ENCODE data around the gene TMEM163. TPM values are rescaled to one million over a fixed set of nuclear protein-coding genes. Genes with fewer than 3 reads are reported as not detected.

TMEM163 gene
- total RNA-seq, 1 donor from 2014 or later, result 0.18 TPM

GRCh38 chr2:134765987-134766386 is 47.2 kb upstream of the TMEM163 start:
- no peak overlapping the region for H3K27ac ChIP-seq (ENCODE audit: low read depth, low read length)
- H4K20me1 ChIP-seq (ENCODE audit: insufficient read depth, low read length), result no peaks in the 10 kb centered on the region
- Mint-ChIP-seq H3K27ac (ENCODE audit: unreplicated experiment) (no peak overlapping the region), H3K27me3 (ENCODE audit: low read depth, unreplicated experiment) (peaks cover 3% of the 10 kb centered on the region), H3K4me1 (ENCODE audit: low read depth, unreplicated experiment) (peaks cover 17% of the 10 kb centered on the region), H3K4me3 (ENCODE audit: unreplicated experiment) (no peak overlapping the region), H3K36me3 (ENCODE audit: low read depth, unreplicated experiment) (no peaks in the 10 kb centered on the region), H3K9me3 (ENCODE audit: unreplicated experiment) (peaks cover 4% of the 10 kb centered on the region)
- FAIRE-seq (no peak), DNase-seq (ENCODE audit: low read depth) (no peak)
- no peak overlapping the region for H3K9ac ChIP-seq (ENCODE audit: low read length)
- no peaks in the 10 kb centered on the region for H3K9me3 ChIP-seq (ENCODE audit: insufficient read depth, low read depth, low read length)
- H3K4me3 ChIP-seq (ENCODE audit: insufficient read depth, low read depth, low read length), result no peak overlapping the region
- no peak overlapping the region for H2AFZ ChIP-seq (ENCODE audit: low read depth, low read length)
- H3K79me2 ChIP-seq (ENCODE audit: insufficient read depth, low read length), result no peaks in the 10 kb centered on the region
- H3K4me1 ChIP-seq (ENCODE audit: insufficient read depth, low read length), result peaks cover 4% of the 10 kb centered on the region
- TF ChIP-seq CTCF (IDR thresholded peaks at IDR 0.05; ENCODE audit: insufficient read depth, low read depth, low read length), result no peak
- no peak for TF ChIP-seq EZH2 (IDR thresholded peaks at IDR 0.05; ENCODE audit: insufficient read depth, low read length)
- H3K27me3 ChIP-seq (ENCODE audit: insufficient read depth, low read length), result no peaks in the 10 kb centered on the region
- H3K36me3 ChIP-seq (ENCODE audit: insufficient read depth, low read length), result no peaks in the 10 kb centered on the region
- H3K4me2 ChIP-seq (ENCODE audit: low read length), result no peak overlapping the region

- Histone ChIP-seq H3K36me3 (ENCODE audit: insufficient read depth, low read length) (no peaks in the 10 kb centered on the region), H3K27ac (ENCODE audit: low read depth, low read length) (no peak overlapping the region), H4K20me1 (ENCODE audit: insufficient read depth, low read length) (no peaks in the 10 kb centered on the region), H3K9me3 (ENCODE audit: insufficient read depth, low read depth, low read length) (no peaks in the 10 kb centered on the region), H3K79me2 (ENCODE audit: insufficient read depth, low read length) (no peaks in the 10 kb centered on the region), H3K27me3 (ENCODE audit: insufficient read depth, low read length) (no peaks in the 10 kb centered on the region), H3K4me2 (ENCODE audit: low read length) (no peak overlapping the region), H3K4me1 (ENCODE audit: insufficient read depth, low read length) (peaks cover 4% of the 10 kb centered on the region), H2AFZ (ENCODE audit: low read depth, low read length) (no peak overlapping the region), H3K9ac (ENCODE audit: low read length) (no peak overlapping the region), H3K4me3 (ENCODE audit: insufficient read depth, low read depth, low read length) (no peak overlapping the region)
- peaks cover 3% of the 10 kb centered on the region for H3K27me3 Mint-ChIP-seq (ENCODE audit: low read depth, unreplicated experiment)
- DNase-seq (ENCODE audit: low read depth) (no peak), FAIRE-seq (no peak)
- H3K36me3 Mint-ChIP-seq (ENCODE audit: low read depth, unreplicated experiment), result no peaks in the 10 kb centered on the region
- peaks cover 20% of the 10 kb centered on the region for H3K4me1 Mint-ChIP-seq (ENCODE audit: low read depth, unreplicated experiment)
- TF ChIP-seq EZH2 (IDR thresholded peaks at IDR 0.05; ENCODE audit: insufficient read depth, low read length), result no peak
- TF ChIP-seq CTCF (IDR thresholded peaks at IDR 0.05; ENCODE audit: insufficient read depth, low read depth, low read length), result no peak
- no peak overlapping the region for H3K27ac Mint-ChIP-seq (ENCODE audit: unreplicated experiment)
- H3K4me3 Mint-ChIP-seq (ENCODE audit: unreplicated experiment), result no peak overlapping the region
- H3K9me3 Mint-ChIP-seq (ENCODE audit: unreplicated experiment), result peaks cover 4% of the 10 kb centered on the region
These were observed 45.4 kb upstream of the TMEM163 start for GRCh38 chr2:134764164-134764563.

GRCh38 chr2:134763164-134763710 is 44.4 kb upstream of the TMEM163 start:
- Histone ChIP-seq H3K36me3 (ENCODE audit: insufficient read depth, low read length) (no peaks in the 10 kb centered on the region), H2AFZ (ENCODE audit: low read depth, low read length) (no peak overlapping the region), H3K27ac (ENCODE audit: low read depth, low read length) (peak overlapping the region; percentile 49), H3K79me2 (ENCODE audit: insufficient read depth, low read length) (no peaks in the 10 kb centered on the region), H3K9ac (ENCODE audit: low read length) (no peak overlapping the region), H4K20me1 (ENCODE audit: insufficient read depth, low read length) (no peaks in the 10 kb centered on the region), H3K9me3 (ENCODE audit: insufficient read depth, low read depth, low read length) (no peaks in the 10 kb centered on the region), H3K27me3 (ENCODE audit: insufficient read depth, low read length) (no peaks in the 10 kb centered on the region), H3K4me1 (ENCODE audit: insufficient read depth, low read length) (peaks cover 4% of the 10 kb centered on the region), H3K4me2 (ENCODE audit: low read length) (no peak overlapping the region), H3K4me3 (ENCODE audit: insufficient read depth, low read depth, low read length) (no peak overlapping the region)
- FAIRE-seq (no peak), DNase-seq (ENCODE audit: low read depth) (no peak)
- TF ChIP-seq CTCF (IDR thresholded peaks at IDR 0.05; ENCODE audit: insufficient read depth, low read depth, low read length) (no peak), EZH2 (IDR thresholded peaks at IDR 0.05; ENCODE audit: insufficient read depth, low read length) (no peak)
- Mint-ChIP-seq H3K27ac (ENCODE audit: unreplicated experiment) (peak overlapping the region; percentile 83), H3K27me3 (ENCODE audit: low read depth, unreplicated experiment) (peaks cover 12% of the 10 kb centered on the region), H3K4me3 (ENCODE audit: unreplicated experiment) (no peak overlapping the region), H3K36me3 (ENCODE audit: low read depth, unreplicated experiment) (no peaks in the 10 kb centered on the region), H3K9me3 (ENCODE audit: unreplicated experiment) (peaks cover 4% of the 10 kb centered on the region), H3K4me1 (ENCODE audit: low read depth, unreplicated experiment) (peaks cover 20% of the 10 kb centered on the region)

Measured in astrocyte (in vitro differentiated cells and primary cell).